Heart left ventricle (tissue), 13 donors: ENCODE data around the gene CSMD2.

Source experiments
- POLR2A ChIP-seq, 2 donors: fragments of 450-650 bp; IDR thresholded peaks; one replicate each; pipeline ENCODE4 v1.6.1; 2017; ENCODE audit warnings: antibody characterized with exemption in 2 of 2, mild to moderate bottlenecking in 2 of 2, moderate library complexity in 2 of 2
- TF ChIP-seq, protein P1 (sequence below), 12 donors: fragments of 200-600 bp; sonication (generic) in 4 of 12; IDR thresholded peaks; one replicate each; pipeline versions ENCODE4 v1.5.0 to v1.8.0; 2018 to 2022; ENCODE audit warnings: antibody characterized with exemption in 12 of 12, mild to moderate bottlenecking in 5 of 12
- donor health status: ischemic (EF 13 %, LVEDD 7.1; RV severe dilation, severe dysfunction).
- donor health status: DM: no; HTN: yes; CAD: no.
- donor health status: DM: no; HTN: no; CAD: no.
- donor health status: ischemic (EF 25% LVEDD 6.9; RV normal size, moderate dysfunction).
- donor health status: ischemic (EF 25% LVEDD 5.7; RV mildly dilated, moderate dysfunction).
- donor health status: ischemic (EF 35%, LVEDD 5.7; RV mildly dilated, moderate dysfunction).
- donor health status: nonischemic (EF 11% LVEDD 7.7; RV severe dilation, severe dysfunction).
- donor health status: DM: yes; HTN: yes; CAD: no.
- donor health status: PGD.
- donor health status: ischemic (EF 29% LVEDD 5.4; RV normal size, mild dysfunction).
- donor health status: nonischemic (EF 23%, LVEDD 6.1; RV moderate dilation, normal function).

DNA sequence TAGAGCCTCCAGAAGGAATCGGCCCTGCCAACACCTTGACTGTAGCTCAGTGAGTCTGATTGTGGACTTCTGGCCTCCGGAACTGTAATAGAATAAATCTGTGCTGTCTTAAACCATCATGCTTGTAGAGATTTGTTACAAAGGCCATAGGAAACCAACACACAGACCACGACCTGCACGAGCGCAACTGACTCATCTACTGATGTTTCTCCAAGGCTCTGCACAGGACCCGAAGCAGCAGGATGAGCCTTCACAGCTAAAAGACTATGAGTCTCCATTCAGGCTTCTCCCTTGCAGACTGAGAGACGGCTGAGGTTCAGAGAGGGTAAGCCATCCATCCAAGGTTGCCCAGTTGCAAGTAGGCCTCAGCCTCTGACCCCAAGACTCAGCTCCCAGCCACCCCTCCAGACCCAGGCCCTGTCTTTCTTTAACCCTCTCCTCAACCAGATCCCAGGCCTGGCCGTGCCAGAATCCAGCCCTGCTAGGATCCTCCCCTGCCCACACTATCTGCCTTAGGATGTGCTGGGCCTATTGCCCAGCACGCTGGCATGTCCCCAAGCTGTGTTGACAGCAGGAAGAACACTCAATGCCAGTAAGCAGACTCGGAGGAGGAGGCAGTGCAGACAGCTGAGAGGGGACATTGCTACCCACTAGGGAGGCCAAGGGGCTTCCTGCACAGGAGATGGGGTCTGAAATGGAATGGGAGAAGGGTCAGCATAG lies 192.2 kb downstream of the CSMD2 start:
- TF ChIP-seq, protein P1, sequence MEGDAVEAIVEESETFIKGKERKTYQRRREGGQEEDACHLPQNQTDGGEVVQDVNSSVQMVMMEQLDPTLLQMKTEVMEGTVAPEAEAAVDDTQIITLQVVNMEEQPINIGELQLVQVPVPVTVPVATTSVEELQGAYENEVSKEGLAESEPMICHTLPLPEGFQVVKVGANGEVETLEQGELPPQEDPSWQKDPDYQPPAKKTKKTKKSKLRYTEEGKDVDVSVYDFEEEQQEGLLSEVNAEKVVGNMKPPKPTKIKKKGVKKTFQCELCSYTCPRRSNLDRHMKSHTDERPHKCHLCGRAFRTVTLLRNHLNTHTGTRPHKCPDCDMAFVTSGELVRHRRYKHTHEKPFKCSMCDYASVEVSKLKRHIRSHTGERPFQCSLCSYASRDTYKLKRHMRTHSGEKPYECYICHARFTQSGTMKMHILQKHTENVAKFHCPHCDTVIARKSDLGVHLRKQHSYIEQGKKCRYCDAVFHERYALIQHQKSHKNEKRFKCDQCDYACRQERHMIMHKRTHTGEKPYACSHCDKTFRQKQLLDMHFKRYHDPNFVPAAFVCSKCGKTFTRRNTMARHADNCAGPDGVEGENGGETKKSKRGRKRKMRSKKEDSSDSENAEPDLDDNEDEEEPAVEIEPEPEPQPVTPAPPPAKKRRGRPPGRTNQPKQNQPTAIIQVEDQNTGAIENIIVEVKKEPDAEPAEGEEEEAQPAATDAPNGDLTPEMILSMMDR (IDR thresholded peaks at IDR 0.05), result no peak
- TF ChIP-seq POLR2A (IDR thresholded peaks at IDR 0.05), result no peak
